ENCODE results near the gene ETF1. TPM values are rescaled to one million over a fixed set of nuclear protein-coding genes. Genes with fewer than 3 reads are reported as not detected.

ETF1 gene
- total and polyA plus RNA-seq, 9 of the 15 experiments (the other 6 are each of a cell fraction or from before 2014, with no cell fraction given) = 53.7 to 209 (median 164) TPM

DNA sequence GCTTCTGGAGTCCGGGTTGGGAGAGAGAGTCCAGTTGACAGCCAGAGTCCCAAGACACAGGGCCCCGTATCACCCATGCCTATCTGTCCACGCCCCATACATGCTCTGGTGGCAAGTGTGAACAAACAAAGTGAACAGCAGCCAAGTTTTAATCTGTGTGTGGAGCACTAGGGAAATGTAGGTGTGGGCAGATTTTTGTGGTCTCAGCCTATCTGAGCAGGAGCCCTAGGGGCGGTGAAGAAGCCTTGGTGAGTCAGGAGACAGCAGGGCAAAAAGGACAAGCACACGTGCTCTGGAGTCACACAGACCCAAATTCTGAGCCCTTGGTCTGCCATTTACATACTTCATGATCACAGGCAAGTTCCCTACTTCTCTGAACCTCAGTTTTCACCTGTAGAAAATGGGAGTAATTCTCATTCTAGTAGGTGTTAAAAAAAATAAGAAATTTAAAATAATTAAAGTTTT, 54.5 kb downstream of the ETF1 start (continued):
- TF ChIP-seq, protein P1, sequence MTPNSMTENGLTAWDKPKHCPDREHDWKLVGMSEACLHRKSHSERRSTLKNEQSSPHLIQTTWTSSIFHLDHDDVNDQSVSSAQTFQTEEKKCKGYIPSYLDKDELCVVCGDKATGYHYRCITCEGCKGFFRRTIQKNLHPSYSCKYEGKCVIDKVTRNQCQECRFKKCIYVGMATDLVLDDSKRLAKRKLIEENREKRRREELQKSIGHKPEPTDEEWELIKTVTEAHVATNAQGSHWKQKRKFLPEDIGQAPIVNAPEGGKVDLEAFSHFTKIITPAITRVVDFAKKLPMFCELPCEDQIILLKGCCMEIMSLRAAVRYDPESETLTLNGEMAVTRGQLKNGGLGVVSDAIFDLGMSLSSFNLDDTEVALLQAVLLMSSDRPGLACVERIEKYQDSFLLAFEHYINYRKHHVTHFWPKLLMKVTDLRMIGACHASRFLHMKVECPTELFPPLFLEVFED (CRISPR knock-in tag; conservative IDR thresholded peaks at IDR 0.05) = no peak
- TF ChIP-seq SMARCB1 (IDR thresholded peaks at IDR 0.05; ENCODE audit: insufficient read length, low read depth) (peak; percentile 46), ZSCAN29 (IDR thresholded peaks at IDR 0.05) (no peak), SAP30 (IDR thresholded peaks at IDR 0.05; ENCODE audit: borderline replicate concordance, insufficient read depth, low read depth, low read length, poor library complexity, severe bottlenecking) (no peak), LARP7 (IDR thresholded peaks at IDR 0.05) (no peak), GATA2 (CRISPR knock-in tag; IDR thresholded peaks at IDR 0.05) (no peak), SMAD4 (CRISPR knock-in tag; conservative IDR thresholded peaks at IDR 0.05) (peak; percentile 34; the same call in 1 of the 2 replicates), FOSL1 (tag; conservative IDR thresholded peaks at IDR 0.05) (peak; percentile 81), ZNF75A (CRISPR knock-in tag; IDR thresholded peaks at IDR 0.05) (no peak), MAFG (tag; conservative IDR thresholded peaks at IDR 0.05) (0 out of 2 replicates have a peak, but pooled peaks have one; percentile 19), ESRRB (CRISPR knock-in tag; IDR thresholded peaks at IDR 0.05; ENCODE audit: borderline replicate concordance) (no peak), SRSF1 (IDR thresholded peaks at IDR 0.05; ENCODE audit: low read depth, low read length) (no peak), L3MBTL2 (IDR thresholded peaks at IDR 0.05) (peak; percentile 93), ZNF699 (CRISPR knock-in tag; IDR thresholded peaks at IDR 0.05; ENCODE audit: insufficient replicate concordance) (no peak), RBM22 (IDR thresholded peaks at IDR 0.05; ENCODE audit: low read depth, low read length, poor library complexity, severe bottlenecking) (no peak), MYNN (IDR thresholded peaks at IDR 0.05) (peak; percentile 97), MYNN (CRISPR knock-in tag; IDR thresholded peaks at IDR 0.05) (no peak), ZNF354B (CRISPR knock-in tag; IDR thresholded peaks at IDR 0.05) (no peak), ZNF239 (CRISPR knock-in tag; IDR thresholded peaks at IDR 0.05) (peak; percentile 35; the same call in 1 of the 2 replicates), HSF4 (CRISPR knock-in tag; IDR thresholded peaks at IDR 0.05; ENCODE audit: borderline replicate concordance) (no peak; the same call in 1 of the 2 replicates), ZNF175 (CRISPR knock-in tag; IDR thresholded peaks at IDR 0.05; ENCODE audit: low read depth) (peak; percentile 73)
- TF ChIP-seq, protein P2, sequence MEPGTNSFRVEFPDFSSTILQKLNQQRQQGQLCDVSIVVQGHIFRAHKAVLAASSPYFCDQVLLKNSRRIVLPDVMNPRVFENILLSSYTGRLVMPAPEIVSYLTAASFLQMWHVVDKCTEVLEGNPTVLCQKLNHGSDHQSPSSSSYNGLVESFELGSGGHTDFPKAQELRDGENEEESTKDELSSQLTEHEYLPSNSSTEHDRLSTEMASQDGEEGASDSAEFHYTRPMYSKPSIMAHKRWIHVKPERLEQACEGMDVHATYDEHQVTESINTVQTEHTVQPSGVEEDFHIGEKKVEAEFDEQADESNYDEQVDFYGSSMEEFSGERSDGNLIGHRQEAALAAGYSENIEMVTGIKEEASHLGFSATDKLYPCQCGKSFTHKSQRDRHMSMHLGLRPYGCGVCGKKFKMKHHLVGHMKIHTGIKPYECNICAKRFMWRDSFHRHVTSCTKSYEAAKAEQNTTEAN (CRISPR knock-in tag; IDR thresholded peaks at IDR 0.05) = no peak
- TF ChIP-seq, protein P3, sequence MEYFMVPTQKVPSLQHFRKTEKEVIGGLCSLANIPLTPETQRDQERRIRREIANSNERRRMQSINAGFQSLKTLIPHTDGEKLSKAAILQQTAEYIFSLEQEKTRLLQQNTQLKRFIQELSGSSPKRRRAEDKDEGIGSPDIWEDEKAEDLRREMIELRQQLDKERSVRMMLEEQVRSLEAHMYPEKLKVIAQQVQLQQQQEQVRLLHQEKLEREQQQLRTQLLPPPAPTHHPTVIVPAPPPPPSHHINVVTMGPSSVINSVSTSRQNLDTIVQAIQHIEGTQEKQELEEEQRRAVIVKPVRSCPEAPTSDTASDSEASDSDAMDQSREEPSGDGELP (CRISPR knock-in tag; IDR thresholded peaks at IDR 0.05; ENCODE audit: borderline replicate concordance) = peak; percentile 27; the same call in 1 of the 2 replicates
- TF ChIP-seq, protein P4, sequence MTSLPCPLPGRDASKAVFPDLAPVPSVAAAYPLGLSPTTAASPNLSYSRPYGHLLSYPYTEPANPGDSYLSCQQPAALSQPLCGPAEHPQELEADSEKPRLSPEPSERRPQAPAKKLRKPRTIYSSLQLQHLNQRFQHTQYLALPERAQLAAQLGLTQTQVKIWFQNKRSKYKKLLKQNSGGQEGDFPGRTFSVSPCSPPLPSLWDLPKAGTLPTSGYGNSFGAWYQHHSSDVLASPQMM (CRISPR knock-in tag; IDR thresholded peaks at IDR 0.05) = no peak
- TF ChIP-seq, protein P5, sequence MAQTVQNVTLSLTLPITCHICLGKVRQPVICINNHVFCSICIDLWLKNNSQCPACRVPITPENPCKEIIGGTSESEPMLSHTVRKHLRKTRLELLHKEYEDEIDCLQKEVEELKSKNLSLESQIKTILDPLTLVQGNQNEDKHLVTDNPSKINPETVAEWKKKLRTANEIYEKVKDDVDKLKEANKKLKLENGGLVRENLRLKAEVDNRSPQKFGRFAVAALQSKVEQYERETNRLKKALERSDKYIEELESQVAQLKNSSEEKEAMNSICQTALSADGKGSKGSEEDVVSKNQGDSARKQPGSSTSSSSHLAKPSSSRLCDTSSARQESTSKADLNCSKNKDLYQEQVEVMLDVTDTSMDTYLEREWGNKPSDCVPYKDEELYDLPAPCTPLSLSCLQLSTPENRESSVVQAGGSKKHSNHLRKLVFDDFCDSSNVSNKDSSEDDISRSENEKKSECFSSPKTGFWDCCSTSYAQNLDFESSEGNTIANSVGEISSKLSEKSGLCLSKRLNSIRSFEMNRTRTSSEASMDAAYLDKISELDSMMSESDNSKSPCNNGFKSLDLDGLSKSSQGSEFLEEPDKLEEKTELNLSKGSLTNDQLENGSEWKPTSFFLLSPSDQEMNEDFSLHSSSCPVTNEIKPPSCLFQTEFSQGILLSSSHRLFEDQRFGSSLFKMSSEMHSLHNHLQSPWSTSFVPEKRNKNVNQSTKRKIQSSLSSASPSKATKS (CRISPR knock-in tag; IDR thresholded peaks at IDR 0.05) = no peak
